NCI-H748 treated with DMSO at 0.1 percent for 48 hours (cell line): ENCODE data around the gene FTO.

ENCODE experiments used
- DNase-seq: peaks from one replicate; lab custom pipeline; 2025; lab: John Stamatoyannopoulos, UW

FTO gene

GRCh38 chr16:53711390-53711789, 7.4 kb downstream of the FTO start:
- DNase-seq: no peak

DNA sequence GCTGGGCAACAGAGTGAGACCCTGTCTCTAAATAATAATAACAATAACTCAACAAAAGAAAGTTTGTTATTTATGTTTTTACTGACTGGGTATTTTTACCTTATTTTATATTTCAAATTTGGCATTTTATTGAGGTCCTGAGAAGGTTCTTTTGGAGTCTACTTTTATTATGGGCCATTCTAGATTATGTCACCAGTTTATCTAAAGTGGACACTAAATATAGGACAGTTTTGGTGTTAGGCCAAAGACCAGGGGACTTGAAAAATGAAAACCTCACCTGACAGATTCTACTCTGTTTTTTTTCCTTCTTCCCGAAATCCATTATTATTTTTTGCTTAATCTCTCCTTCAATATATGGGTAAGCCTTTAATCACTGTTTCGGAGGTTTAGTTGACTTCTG, 8.1 kb downstream of the FTO start:
- no peak for DNase-seq

GRCh38 chr16:53713403-53714204, 9.6 kb downstream of the FTO start:
- no peak for DNase-seq

DNA sequence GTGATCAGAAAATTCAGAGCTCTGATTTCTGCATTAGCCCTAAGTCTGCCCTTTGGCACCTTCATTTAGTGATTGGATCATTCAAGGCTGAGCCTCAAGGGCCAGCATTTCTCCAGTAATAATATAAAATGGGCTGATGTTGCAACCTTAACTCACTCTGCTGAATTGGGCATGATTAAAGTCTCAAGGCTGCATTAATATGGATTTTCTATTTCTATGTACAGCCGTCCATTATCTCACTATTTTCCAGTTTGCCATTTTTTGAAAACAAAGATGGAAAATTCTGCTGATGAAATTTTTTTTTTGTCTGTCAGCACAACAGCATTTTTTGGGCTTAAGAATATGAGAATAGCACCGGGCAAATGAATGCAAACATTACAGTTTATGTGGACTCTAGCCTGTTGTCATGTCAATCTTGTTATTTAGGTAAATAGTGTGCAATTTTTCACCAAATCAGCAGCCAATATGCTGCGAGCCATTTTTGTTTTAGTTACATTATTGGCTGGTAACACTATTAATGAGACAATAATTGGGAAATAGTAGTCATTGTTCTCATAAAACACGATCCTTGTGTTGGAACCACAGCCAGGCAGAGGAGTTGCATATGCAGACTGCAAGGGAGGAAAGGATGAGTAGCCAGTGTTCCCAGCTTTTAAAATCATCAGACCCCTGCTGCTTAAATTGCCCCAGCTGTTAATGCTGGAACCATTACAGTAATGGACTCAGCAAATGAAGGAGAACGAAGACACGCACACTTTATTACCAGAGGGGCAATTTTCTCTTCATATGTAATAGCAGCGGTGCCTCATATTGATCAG, 10.5 kb downstream of the FTO start:
- DNase-seq: peak; percentile 91

DNA sequence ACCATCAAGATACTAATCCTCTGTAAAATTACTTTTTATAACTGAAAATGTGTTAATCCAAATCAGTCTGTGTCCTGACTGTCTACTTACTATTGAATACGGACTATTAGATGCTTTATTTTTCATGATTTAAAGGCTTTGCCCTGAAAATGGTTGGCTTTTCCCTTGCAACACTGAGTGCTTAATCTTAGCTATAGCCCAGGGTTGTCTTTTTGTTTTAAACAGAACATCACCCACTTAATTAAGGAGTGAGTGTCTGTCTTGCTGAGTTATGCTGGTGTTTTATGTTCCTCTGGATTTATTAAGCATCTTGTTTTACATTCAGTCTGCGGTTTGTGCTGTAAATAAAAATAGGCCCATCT, 11.0 kb downstream of the FTO start:
- no peak for DNase-seq

- no peak for DNase-seq
Measured at GRCh38 chr16:53717577-53717976, 13.6 kb downstream of the FTO start.

GRCh38 chr16:53721017-53721416, 17.1 kb downstream of the FTO start:
- DNase-seq: no peak

DNA sequence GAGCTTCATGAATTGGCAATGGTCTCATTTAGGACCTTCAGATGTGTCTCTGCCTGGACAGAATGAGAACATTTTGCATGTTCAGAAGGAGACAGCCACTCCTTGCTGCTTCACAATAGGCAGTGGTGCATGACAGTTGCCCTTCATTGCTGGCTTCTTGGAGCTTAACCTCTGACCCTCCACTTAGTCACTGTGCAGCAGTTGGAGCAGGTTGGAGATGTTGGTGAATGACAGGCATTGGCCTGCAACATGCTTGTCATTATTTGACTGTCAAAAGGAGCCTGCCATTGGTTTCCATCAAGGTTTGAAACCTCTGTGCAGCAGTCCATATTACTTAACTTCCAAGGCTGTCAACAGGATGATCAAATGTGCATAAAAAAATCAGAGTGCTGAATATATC, 22.7 kb downstream of the FTO start:
- DNase-seq: no peak

DNA sequence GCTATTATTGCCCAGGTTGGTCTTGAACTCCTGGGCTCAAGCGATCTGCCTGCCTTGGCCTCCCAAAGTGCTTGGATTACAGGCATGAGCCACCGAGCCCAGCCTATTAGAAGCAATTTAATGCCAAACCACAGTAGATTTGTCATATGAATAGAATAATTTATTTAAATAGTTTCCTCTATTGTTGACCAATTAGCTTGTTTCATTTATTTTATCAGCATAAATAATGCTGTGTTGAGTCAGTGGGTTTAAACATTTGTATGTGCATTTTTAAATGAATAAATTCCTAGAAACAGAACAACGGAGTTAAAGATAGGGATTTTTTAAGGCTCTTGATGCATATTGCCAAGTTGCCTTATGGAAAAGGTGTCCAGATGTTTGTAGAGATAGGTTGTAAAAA, 26.7 kb downstream of the FTO start:
- DNase-seq: no peak

- no peak for DNase-seq
Measured at GRCh38 chr16:53732296-53732929, 28.5 kb downstream of the FTO start.

DNA sequence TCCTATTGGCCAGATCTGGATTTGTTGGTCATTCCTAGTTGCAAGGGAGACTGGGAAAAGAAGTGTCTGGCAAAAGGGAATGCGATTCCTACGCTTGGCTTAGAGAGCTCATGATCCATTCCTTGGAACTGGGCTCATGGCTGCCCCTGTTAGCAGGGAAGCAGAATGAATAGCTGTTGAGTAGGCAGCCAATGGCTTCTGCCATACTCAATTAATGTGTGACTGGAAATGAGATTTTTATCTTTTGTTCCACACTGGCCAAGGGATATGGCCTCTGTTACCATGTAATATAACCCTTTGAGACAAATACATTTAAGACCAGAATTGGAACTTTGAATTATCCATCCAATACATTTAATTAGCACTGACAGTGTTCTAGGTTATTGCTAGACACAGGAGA, 31.0 kb downstream of the FTO start:
- DNase-seq: no peak

DNA sequence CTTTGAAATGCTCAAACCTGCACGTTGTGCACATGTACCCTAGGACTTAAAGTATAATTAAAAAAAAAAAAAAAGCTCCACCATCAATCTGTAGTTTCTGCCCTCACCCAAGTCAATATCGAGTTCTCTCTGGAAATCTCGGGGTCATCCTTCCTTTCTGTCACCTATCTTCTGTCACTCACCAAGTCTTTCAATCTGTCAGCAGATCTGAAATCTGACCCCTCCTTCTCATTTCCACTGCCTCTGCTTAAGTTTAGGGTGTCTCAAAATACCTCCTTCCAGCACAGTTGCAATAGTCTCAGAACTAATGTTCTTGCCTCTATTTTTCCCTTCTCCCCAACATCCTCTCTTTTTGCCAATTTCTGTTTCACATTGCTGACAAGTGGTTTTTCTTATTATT, 32.3 kb downstream of the FTO start:
- DNase-seq: no peak

DNA sequence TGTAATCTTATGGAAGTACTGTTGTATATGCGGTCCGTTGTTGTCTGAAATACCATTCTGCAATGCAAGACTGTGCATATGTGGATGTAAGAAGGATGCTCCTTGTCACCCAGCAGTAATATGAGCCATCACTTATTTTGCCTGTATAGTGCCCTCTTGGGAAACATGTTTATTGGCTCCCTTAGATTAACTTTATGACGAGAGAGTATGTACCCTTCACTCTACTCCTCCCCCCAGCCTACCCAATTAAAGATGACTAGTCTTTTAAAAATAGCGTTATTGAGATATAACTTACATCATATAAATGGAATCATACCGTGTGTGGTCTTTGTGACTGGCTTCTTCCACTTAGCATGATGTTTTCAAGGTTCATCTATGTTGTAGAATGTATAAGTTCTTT, 33.6 kb downstream of the FTO start:
- DNase-seq: no peak

DNA sequence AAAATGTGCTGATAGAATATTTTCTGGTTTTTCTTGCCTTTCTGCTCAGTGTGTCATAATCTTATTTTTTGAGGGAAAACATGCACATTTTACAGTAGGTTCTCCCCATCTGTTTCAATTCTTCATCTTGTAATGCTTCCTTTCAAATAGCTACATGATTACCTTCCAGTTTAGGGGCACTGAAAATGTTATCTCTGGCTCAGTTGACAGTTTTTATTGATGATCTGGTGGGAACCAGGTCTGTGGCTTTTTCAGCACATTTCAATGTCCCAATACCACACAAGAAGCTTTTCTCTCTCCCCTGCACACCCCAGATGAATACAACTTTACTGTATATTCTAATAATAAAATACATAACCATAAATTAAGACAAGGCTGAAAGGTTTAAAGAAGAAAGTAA, 36.5 kb downstream of the FTO start:
- no peak for DNase-seq

DNA sequence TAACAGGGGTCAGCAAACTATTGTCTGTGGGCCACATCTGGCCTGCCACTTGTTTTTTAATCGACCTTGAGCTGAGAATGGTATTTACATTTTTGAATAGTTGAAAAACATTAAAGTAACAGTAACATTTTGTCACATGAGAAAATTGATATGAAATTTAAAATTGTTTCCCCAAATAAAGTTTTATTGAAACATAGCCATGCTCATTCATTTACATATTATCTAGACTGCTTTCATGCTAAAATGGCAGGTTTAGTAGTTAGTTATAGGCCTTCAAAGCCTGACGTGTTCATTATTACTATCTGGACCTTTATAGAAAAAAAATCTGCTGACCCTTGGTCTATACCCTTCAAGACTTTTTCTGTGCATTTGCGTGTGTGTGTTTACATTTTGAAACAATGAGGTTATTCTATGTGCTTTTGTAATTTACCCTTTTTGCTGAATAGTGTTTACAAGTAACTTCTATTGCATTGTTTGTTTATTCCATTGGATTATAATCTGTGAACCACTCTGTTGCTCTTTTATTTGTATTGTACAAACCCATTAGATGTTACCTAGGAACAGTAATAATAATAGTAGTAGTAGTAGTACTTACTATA, 37.1 kb downstream of the FTO start:
- no peak for DNase-seq

DNA sequence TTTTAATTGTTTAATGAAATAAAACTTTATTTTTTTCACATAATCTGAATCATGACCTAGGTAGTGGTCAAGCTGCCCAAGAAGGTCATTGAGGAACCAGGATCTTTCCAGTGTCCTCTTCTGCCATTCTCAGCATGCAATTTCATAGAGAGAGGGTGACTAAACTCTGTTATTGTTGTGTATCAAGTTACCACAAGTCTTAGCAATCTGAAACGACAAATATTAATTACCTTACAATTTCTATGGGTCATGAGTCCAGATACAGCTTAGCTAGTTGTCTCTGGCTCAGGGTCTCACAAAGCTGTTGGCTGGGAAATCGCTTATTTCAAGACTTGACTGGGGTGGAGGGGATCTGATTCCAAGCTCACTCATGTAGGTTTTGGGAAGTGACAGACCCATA, 37.6 kb downstream of the FTO start:
- DNase-seq: no peak

- no peak for DNase-seq
Measured at GRCh38 chr16:53743149-53743566, 39.2 kb downstream of the FTO start.

- DNase-seq: no peak
Measured at GRCh38 chr16:53744449-53744848, 40.5 kb downstream of the FTO start.

DNA sequence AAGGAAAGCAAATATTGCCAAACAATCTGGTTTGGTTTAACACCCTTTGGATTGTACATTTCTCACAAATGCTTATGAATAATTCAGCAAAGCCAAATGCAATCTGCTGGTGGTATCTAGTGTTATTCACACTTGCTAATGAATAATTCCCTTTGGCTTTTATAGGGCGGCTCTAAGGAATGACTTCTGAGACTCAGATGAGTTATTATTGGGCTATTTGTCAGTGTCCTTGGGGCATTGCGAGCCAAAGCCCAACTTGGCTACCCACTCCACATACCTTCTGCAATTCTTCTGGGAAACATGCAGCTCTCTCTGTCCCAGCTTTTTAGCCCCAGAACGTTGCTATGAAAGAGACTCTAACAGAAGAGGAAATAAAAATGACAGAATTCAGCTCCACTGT, 41.1 kb downstream of the FTO start:
- DNase-seq: no peak

GRCh38 chr16:53745753-53746266, 41.9 kb downstream of the FTO start:
- no peak for DNase-seq

DNA sequence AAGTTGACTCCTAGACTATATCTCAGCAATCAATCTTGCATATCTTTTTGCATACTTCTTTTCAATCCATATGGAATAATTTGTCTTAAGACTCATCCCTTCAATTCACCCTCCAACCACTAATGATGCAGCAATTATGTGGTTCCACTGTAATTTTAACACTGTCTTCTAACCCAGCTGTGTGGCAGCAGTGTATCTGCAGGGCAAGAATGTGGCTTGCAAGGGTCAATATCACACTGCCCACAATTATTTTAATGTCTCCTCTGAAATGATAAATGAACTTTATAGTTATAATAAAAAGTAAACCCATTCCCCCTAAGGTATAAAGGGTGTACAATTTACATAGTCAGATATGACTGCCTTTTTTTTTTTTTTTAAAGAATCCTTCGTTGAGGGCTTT, 48.6 kb downstream of the FTO start:
- DNase-seq: no peak

DNA sequence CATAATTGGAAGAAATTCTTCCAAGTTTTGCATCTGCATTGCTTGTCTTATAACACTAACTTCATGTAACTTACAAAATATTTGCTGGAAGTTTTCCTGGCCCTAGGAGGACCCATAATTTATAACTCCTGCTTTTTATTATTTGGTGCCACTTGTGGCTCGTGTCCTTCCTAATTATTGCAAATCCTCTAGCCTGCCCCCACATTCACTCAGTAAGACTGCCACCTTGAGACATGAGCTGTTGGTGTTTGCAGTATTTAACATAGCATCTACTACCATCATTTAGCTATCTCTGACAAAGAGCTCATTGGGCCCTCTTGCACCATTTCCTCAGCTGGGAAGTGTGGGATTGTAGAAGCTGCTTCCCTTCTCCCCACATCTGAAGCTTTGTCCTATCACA, 49.5 kb downstream of the FTO start:
- DNase-seq: no peak
